ENCODE measurements around the gene COG3.

The COG3 gene

GRCh38 chr13:45508776-45509175 lies 44.0 kb downstream of the COG3 start:
- no peak for DNase-seq

DNA sequence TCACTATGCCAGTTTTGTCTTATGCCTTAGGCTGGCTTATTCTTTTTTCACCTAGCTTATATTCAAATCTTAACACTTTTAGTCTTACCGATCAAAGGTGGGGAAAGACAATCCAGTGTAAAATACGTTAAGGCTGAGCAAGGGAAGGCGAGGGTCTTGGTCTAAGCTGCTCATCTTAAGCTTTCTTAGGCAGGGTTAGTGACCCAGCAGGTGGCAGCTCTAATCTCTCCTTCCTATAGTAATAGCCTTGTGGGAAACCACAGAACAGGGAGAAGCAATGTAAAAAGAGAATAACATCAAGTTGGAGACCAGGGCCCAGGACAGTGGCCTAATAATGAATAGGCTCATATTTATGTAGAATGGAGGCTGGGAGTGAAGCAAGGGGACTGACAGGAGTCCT lies 45.9 kb downstream of the COG3 start:
- DNase-seq = no peak

- peak; percentile 59 for DNase-seq
These were observed 46.8 kb downstream of the COG3 start for GRCh38 chr13:45511310-45512097.

- no peak for DNase-seq
These were observed 47.4 kb downstream of the COG3 start for GRCh38 chr13:45512098-45512496.

DNA sequence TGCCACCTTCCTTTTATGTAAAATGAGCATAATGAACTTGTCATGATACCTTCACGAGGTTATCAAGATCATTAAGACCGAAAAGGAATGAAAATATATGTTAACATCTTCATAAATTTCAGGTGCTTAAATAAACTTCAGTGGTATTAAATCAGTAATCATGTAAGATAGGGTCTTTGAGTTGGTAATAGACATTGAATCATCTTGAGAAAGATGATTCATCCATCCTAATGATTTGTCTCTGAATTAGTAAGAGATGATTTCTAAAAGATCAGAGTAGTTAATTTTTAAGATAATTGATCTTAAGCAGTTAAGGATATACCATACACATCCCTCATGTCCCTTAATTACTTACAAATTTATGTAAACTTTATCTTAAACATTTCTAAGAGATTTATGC lies 52.0 kb downstream of the COG3 start:
- no peak for DNase-seq

GRCh38 chr13:45518525-45519245 lies 53.9 kb downstream of the COG3 start:
- DNase-seq = no peak

- DNase-seq = no peak
These were observed 54.8 kb downstream of the COG3 start for GRCh38 chr13:45519493-45519892.

DNA sequence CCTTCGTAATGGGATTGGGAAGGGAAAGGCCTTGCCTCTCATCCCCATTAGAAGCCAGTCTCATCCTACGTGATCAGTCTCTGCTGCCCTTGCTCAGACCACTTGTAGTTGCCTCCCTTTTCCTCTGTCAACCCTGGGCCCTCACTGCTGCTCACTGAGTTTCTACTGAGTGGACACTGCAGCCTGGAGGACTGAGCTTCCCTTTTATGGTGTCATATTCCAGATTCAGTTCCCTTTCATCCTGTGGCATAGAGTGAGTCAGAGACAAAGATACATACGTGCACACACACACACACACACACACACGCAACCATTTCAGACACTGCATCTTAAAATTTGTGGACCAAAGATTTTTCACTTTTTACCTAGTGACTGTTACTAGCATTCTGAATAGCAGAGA lies 56.6 kb downstream of the COG3 start:
- DNase-seq = no peak

DNA sequence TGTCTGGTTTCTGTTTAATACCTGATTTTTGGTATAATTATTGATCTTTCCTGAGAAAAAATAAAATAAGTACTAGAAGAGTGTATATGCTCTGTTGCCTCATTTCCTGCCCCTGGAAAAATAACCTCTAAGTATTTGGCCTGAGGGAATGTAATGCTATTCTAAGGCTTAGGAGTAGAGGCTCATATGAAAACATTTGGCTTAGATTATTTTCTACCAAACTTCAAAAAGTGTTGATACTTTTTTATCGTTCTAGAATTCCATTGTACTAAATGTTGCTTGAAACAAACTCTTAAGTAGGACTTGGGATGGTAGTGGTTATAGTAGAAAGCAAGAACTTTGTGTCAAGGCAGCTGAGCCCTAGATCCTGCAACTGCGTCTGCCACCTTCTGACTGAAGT lies 57.8 kb downstream of the COG3 start:
- no peak for DNase-seq

GRCh38 chr13:45527699-45528462 lies 63.1 kb downstream of the COG3 start:
- DNase-seq = no peak

DNA sequence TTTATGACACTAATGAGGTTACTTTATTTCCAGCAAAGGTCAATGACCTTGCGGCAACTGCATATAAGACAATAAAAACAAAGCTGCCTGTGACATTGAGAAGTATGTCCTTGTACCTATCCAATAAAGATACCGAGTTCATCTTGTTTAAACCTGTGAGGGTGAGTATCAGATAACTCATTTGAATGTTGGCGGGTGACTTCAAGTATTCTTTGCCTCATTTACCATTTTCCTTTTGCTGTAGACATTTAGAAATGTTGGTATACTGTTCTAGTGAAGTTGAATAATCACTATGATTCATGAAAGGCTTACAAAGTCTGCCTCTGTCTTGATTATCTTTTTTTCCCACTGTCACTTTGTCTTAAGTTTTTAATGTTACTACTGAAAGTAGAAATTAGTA lies 65.0 kb downstream of the COG3 start:
- DNase-seq = no peak

GRCh38 chr13:45534604-45535003 lies 69.9 kb downstream of the COG3 start:
- DNase-seq = no peak

DNA sequence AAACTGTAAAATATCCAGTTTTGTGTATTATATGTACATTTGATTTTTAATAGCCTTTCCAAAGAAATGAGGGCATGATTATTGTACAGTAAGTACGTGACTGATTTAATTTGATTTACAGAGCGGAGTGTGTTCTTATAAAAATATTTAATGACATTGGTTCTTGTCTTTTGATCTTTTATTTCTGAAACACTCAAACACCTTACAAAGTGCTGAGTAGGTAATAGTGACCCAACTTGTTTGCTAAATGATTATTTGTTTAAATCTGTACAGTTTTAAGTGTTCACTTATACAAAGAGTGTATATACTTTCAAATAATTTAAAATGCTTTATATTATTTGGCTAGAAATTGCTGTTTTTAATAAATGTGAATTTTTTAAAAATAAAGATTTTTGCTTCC lies 71.5 kb downstream of the COG3 start:
- DNase-seq = no peak

DNA sequence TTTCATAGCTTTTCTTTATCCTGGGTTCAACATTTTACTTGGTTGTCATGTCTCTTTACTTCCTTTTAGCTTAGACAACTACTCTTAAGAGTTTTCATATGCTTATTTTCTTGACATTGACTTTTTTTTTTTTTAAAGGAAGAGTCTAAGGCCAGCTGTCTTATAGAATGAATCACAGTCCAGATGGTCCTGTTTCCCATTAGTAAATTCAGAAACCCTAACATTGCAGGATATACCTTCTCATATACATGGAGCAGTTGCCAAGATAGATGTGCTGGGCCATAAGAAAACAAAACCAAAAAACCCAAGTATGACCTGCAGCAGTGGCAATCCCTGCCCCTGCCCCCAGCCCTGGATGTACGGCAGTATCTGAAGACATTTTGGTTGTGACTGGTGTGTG lies 72.8 kb downstream of the COG3 start:
- no peak for DNase-seq

GRCh38 chr13:45538382-45538781 lies 73.6 kb downstream of the COG3 start:
- no peak for DNase-seq

DNA sequence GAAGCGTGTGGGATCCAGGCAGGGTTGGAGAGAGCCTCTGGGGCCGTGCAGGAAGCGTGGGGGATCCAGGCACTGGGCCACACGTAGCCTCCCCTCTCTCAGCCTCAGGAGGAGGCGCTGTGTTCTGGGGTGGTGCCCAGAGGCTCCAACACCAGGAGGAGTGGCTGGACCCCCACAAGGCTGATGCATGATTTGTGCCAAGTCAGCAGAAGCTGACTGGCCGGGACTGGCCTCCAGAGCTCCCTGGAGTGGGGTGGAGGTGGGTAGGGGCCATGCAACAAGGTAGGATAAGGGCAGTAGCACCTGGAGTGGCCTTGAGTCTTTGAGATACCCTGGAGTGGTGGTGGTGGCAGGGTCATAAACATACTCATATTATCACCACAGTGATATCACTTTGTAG lies 75.5 kb downstream of the COG3 start:
- DNase-seq = no peak

GRCh38 chr13:45540864-45541263 lies 76.1 kb downstream of the COG3 start:
- no peak for DNase-seq

- DNase-seq = no peak
These were observed 77.1 kb downstream of the COG3 start for GRCh38 chr13:45541806-45542205.

GRCh38 chr13:45542391-45542790 lies 77.7 kb downstream of the COG3 start:
- no peak for DNase-seq

- DNase-seq = no peak
These were observed 78.1 kb downstream of the COG3 start for GRCh38 chr13:45542878-45543277.

GRCh38 chr13:45544520-45544919 lies 79.8 kb downstream of the COG3 start:
- DNase-seq = no peak

GRCh38 chr13:45545686-45546409 lies 81.1 kb downstream of the COG3 start:
- no peak for DNase-seq

DNA sequence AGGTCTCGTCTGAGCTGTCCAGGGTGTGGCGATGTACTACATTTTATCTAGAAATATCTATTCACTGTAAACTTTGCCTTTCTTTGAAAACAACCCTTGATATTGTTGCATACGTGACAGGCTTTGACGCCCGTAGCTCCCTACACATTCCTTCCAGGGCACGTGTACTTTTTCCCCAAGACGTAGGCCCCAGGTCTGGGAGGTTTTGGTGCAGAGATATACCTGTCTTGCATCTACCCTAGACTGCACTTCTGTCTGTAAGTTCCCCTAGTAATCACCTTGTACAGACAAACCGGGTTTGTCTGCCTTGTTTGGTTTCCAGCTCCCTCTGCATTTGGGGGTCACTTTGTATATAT lies 81.6 kb downstream of the COG3 start:
- no peak for DNase-seq

All from NCI-H2227 treated with DMSO at 0.1 percent for 48 hours (cell line).